H1 (cell line): ENCODE results near the gene ANGEL2. TPM values are rescaled to one million over a fixed set of nuclear protein-coding genes. Genes with fewer than 3 reads are reported as not detected.

ENCODE experiments used
- ATF3 ChIP-seq: IDR thresholded peaks from 2 replicates; pipeline ENCODE4 v1.6.1; 2011; ENCODE audit warnings: low read depth, mild to moderate bottlenecking, low read length; ENCODE audit not compliant: insufficient read depth
- CHD7 ChIP-seq: fragments of 300-600 bp; sonication (generic); IDR thresholded peaks from 2 replicates; pipeline ENCODE4 v1.7.1; 2012; ENCODE audit warnings: low read length, moderate library complexity, mild to moderate bottlenecking, inconsistent platforms; ENCODE audit not compliant: insufficient replicate concordance
- CREB1 ChIP-seq: IDR thresholded peaks from 2 replicates; pipeline ENCODE4 v1.6.1; 2012; ENCODE audit warnings: inconsistent platforms
- GABPA ChIP-seq: IDR thresholded peaks from 2 replicates; pipeline ENCODE4 v1.6.1; 2011; ENCODE audit warnings: mild to moderate bottlenecking, low read length, moderate library complexity, borderline replicate concordance; ENCODE audit not compliant: insufficient read depth
- KDM5A ChIP-seq: fragments of 200-600 bp; IDR thresholded peaks from 2 replicates; pipeline ENCODE4 v1.7.1; 2012; ENCODE audit warnings: mild to moderate bottlenecking, low read length, inconsistent platforms, mixed read lengths
- PHF8 ChIP-seq: fragments of 200-600 bp; sonication (generic); conservative IDR thresholded peaks from 2 replicates; pipeline ENCODE4 v1.7.1; 2012; ENCODE audit warnings: low read depth, mild to moderate bottlenecking, inconsistent platforms, low read length, moderate library complexity
- POU5F1 ChIP-seq: IDR thresholded peaks from 2 replicates; pipeline ENCODE4 v1.6.1; 2011; ENCODE audit warnings: low read depth, mild to moderate bottlenecking, low read length, moderate library complexity
- RXRA ChIP-seq: IDR thresholded peaks from 2 replicates; pipeline ENCODE4 v1.6.1; 2011; ENCODE audit warnings: low read depth, mild to moderate bottlenecking, low read length, moderate library complexity; ENCODE audit not compliant: insufficient read depth
- TAF7 ChIP-seq: optimal IDR thresholded peaks from 2 replicates; pipeline ENCODE3; 2011; ENCODE audit warnings: low read depth, mild to moderate bottlenecking, inconsistent platforms, low read length, moderate library complexity, borderline replicate concordance
- USF2 ChIP-seq: IDR thresholded peaks from 2 replicates; pipeline ENCODE4 v1.6.1; 2011; ENCODE audit warnings: low read length, improper control_type of control experiment
- polyA plus RNA-seq, 7 experiments: library from polyadenylated mRNA; depleted of rRNA in 3 of 7; stranded (reverse) in 5 of 7; unstranded in 2 of 7; fragments of >200 nt in 5 of 7; fragments of 200-250 nt in 2 of 7; gene quantifications; 1 replicate in 5 of 7; 2 replicates in 1 of 7; 4 replicates in 1 of 7; pipeline versions ENCODE4 v1.2.1 to v1.2.3, GENCODE V29; 2011 to 2013; ENCODE audit warnings: missing spikeins in 2 of 7, mixed read lengths in 2 of 7
- total RNA-seq: library from RNA; stranded (reverse); fragmentation: NEBNext Ultra II Directional; extraction: Animal tissue kit (Norgen Biotek cat#: 25700); gene quantifications from 2 replicates; pipeline ENCODE4 v1.2.1, GENCODE V29; 2021

The ANGEL2 gene
- total and polyA plus RNA-seq, 2 of the 8 experiments (the other 6 are each of a cell fraction or from before 2014, with no cell fraction given): 18.1 to 39.9 TPM

GRCh38 chr1:212967801-212968200, 47.9 kb downstream of the ANGEL2 start (continued):
- TF ChIP-seq GABPA (no peak), ATF3 (no peak), CREB1 (peak; percentile 80), KDM5A (no peak), USF2 (no peak), POU5F1 (peak; percentile 59), CHD7 (no peak), TAF7 (peak; percentile 64), PHF8 (no peak), RXRA (no peak)
